Karpas-422 (cell line): ENCODE results near the gene CST1. TPM values are rescaled to one million over a fixed set of nuclear protein-coding genes. Genes with fewer than 3 reads are reported as not detected.
"Not testable (repeated sequence)": the region's sequence is repeated elsewhere in the genome, so short reads cannot be mapped to it uniquely, and the experiment has no call there.

ENCODE experiments used
- DNase-seq: peaks from one replicate; pipeline ENCODE4 v3.0.0-alpha.2; 2015
- H2AFZ ChIP-seq: fragments of 200-600 bp; sonication (generic); 2 replicates; pipeline ENCODE4 v1.6.1; 2014; ENCODE audit warnings: antibody characterized with exemption, low read length, mixed read lengths
- H3K27ac ChIP-seq: fragments of 200-600 bp; sonication (generic); 2 replicates; pipeline ENCODE4 v1.5.1; 2014; ENCODE audit warnings: mild to moderate bottlenecking, low read length, moderate library complexity
- H3K27me3 ChIP-seq: fragments of 200-600 bp; sonication (generic); 2 replicates; pipeline ENCODE4 v1.6.1; 2014; ENCODE audit warnings: low read length, mixed read lengths
- H3K36me3 ChIP-seq: fragments of 200-600 bp; sonication (generic); 2 replicates; pipeline ENCODE4 v1.6.1; 2014; ENCODE audit warnings: low read length, mixed read lengths; ENCODE audit not compliant: insufficient read depth
- H3K4me1 ChIP-seq: fragments of 200-600 bp; sonication (generic); 2 replicates; pipeline ENCODE4 v1.6.1; 2014; ENCODE audit warnings: mild to moderate bottlenecking, low read length, mixed read lengths
- H3K4me2 ChIP-seq: fragments of 200-600 bp; sonication (generic); 2 replicates; pipeline ENCODE4 v1.6.1; 2014; ENCODE audit warnings: low read length, low read depth, mild to moderate bottlenecking; ENCODE audit not compliant: poor library complexity, severe bottlenecking
- H3K4me3 ChIP-seq: fragments of 200-600 bp; sonication (generic); 2 replicates; pipeline ENCODE4 v1.5.1; 2014; ENCODE audit warnings: mild to moderate bottlenecking, antibody characterized with exemption, low read length, mixed read lengths
- H3K79me2 ChIP-seq: fragments of 200-600 bp; sonication (generic); 2 replicates; pipeline ENCODE4 v1.6.1; 2014; ENCODE audit warnings: mild to moderate bottlenecking, low read length, mixed read lengths
- H3K9ac ChIP-seq: fragments of 200-600 bp; sonication (generic); 2 replicates; pipeline ENCODE4 v1.6.0; 2014; ENCODE audit warnings: low read length
- H3K9me2 ChIP-seq: fragments of 200-600 bp; sonication (generic), shearing (Covaris generic); replicated peaks from 2 replicates; pipeline ENCODE4 v1.6.0; 2014; ENCODE audit warnings: mild to moderate bottlenecking, low read length, moderate library complexity; ENCODE audit not compliant: insufficient read depth
- H3K9me3 ChIP-seq: fragments of 300-700, 200-600 bp; sonication (generic); 2 replicates; pipeline ENCODE4 v1.6.1; 2014; ENCODE audit warnings: low read length, mixed read lengths
- H4K20me1 ChIP-seq: fragments of 200-600 bp; sonication (generic); 2 replicates; pipeline ENCODE4 v1.6.1; 2014; ENCODE audit warnings: mild to moderate bottlenecking, antibody characterized with exemption, low read length, low read depth; ENCODE audit not compliant: insufficient read depth
- total RNA-seq: library from RNA; depleted of rRNA; stranded (reverse); fragments of >200 nt; shearing (Covaris generic); gene quantifications from 2 replicates; pipeline ENCODE4 v1.2.3, GENCODE V29; 2014; ENCODE audit warnings: low replicate concordance

CST1 gene
- total RNA-seq, 1 experiment from 2014 or later = not detected

DNA sequence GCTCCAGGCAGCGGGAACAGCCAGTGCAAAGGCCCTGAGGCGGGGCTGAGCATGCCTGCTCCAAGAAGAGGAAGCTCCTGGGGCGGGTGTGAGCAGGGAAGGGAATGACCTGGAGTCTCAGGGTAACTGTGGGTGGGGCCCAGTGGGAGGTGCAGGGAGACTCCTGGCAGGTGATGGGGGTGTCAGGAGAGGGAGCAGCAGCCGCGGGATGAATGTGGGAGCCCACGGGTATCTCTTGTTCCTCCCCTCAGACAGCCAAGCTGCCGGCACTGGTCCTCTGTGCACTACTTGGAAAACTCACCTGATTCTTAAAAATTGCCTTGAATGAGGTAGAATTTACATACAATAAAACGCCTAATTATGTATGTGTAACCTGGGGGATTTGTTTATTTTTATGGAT is 26.6 kb upstream of the CST1 start:
- H2AFZ ChIP-seq, H3K27me3 ChIP-seq: not testable (repeated sequence)

DNA sequence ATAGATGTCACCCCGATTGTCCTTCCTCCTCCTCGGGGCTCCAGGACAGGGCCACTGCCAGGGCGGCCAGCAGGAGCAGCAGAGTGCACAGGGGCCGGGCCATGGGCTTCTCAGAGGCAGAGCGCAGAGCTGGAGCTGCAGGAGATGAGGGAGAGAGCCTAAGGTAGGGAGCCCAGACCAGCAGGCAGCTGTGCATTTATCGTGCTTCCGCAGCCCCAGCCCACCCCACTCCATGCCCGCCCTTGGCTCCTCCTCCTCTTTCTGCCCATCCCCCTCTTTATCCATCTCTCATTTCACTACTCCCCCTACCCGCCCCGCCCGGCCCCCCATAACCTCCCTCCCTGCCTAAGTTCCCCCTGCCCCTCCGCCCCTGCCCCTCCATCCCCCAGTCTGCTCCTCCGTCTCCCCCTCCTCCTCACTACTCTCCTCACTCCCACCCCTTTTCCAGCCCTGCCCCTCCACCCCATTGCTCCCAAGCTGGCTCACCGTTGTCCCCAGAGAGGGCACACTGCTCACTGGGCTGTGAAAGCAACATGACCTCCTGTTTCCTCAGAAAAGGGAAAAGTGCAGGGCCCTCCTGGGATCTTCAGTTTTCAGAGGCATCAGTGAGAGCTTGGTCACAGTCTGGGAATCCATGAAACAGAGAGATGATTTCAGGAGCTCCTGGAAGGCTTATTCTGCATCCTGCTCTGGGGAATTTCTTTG is 25.5 kb upstream of the CST1 start:
- no peaks in the 10 kb centered on the region for H3K4me1 ChIP-seq

More for the DNA sequence above, 26.6 kb upstream of the CST1 start:
- not testable (repeated sequence) for H4K20me1 ChIP-seq, H3K4me1 ChIP-seq, H3K4me3 ChIP-seq, H3K9me2 ChIP-seq, H3K79me2 ChIP-seq, H3K9me3 ChIP-seq, DNase-seq, H3K4me2 ChIP-seq, H3K36me3 ChIP-seq, H3K27ac ChIP-seq, H3K9ac ChIP-seq

DNA sequence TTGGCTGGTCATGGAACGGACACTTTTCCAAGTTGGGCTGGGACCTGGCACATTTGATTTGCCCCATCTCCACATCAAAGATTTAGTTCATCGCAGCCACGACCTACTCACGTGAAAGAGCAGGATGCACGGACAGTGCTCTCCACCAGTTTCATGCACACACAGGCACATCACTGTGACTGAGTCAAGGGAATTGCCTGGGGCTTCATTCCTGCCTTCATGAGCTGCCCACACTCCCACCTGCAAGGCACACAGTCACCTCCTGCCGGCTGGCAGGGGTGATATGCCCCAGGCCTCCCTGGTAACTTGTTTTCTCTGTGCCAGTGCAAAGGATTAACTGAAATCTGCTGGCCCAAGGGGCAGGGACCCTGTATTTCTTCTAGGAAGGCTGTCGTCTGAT is 23.3 kb upstream of the CST1 start:
- H3K4me3 ChIP-seq = no peak overlapping the region
- H3K36me3 ChIP-seq = no peaks in the 10 kb centered on the region
- no peaks in the 10 kb centered on the region for H3K9me3 ChIP-seq
- no peaks in the 10 kb centered on the region for H3K27me3 ChIP-seq
- H3K27ac ChIP-seq = no peak overlapping the region
- no peak overlapping the region for H3K9ac ChIP-seq
- DNase-seq = no peak
- no peaks in the 10 kb centered on the region for H3K79me2 ChIP-seq
- H3K4me1 ChIP-seq = no peaks in the 10 kb centered on the region
- no peak overlapping the region for H3K4me2 ChIP-seq
- H4K20me1 ChIP-seq = no peaks in the 10 kb centered on the region
- H2AFZ ChIP-seq = no peak overlapping the region
- H3K9me2 ChIP-seq = no peaks in the 10 kb centered on the region

More for the DNA sequence above, 25.5 kb upstream of the CST1 start:
- Histone ChIP-seq H3K9me2 (no peaks in the 10 kb centered on the region), H3K27ac (no peak overlapping the region), H3K4me3 (no peak overlapping the region), H4K20me1 (no peaks in the 10 kb centered on the region), H2AFZ (no peak overlapping the region), H3K36me3 (no peaks in the 10 kb centered on the region), H3K9ac (no peak overlapping the region), H3K9me3 (no peaks in the 10 kb centered on the region), H3K4me2 (no peak overlapping the region), H3K27me3 (no peaks in the 10 kb centered on the region), H3K79me2 (no peaks in the 10 kb centered on the region)
- DNase-seq = no peak

DNA sequence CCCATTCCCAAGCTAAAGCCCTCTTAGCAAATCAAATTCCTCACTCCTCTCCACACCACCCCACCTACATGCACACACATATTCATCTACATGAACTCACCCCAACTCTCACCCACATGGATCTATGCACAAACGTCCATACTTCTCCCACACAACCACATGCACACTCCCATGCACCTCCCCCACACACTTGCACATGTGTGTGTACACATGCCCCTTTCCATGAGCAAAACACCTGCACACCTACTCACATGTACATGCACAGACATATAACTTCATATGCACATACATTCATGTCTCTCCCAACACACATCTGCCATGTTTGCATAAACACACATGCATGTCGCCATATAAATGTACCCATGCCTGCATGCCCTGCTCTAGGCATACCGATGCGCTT is 22.8 kb upstream of the CST1 start:
- no peaks in the 10 kb centered on the region for H4K20me1 ChIP-seq

DNA sequence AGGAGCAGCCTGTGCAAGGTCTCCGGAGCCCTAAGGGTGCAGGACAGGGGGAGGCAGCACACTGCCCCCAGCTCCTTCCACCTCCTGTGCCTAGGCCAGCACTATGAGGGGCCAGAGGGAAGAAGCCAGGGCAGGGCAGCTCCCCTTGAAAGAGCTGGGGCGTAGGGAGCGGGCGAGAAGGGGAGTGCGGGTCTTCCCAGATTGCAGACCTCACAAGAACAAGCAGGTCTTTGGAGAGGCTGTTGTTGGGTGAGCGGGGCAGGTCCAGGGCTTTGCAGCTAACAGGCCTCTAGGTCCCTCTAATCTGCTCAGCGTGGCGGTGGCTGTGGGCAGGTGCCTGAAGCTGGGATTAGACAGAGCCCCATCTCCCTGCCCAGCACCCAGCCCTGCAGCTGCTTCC is 22.4 kb upstream of the CST1 start:
- Histone ChIP-seq H3K9me2 (no peaks in the 10 kb centered on the region), H3K27ac (no peak overlapping the region), H2AFZ (no peak overlapping the region), H4K20me1 (no peaks in the 10 kb centered on the region), H3K79me2 (no peaks in the 10 kb centered on the region), H3K4me1 (no peaks in the 10 kb centered on the region), H3K27me3 (no peaks in the 10 kb centered on the region), H3K4me2 (no peak overlapping the region), H3K9ac (no peak overlapping the region), H3K9me3 (no peaks in the 10 kb centered on the region), H3K4me3 (no peak overlapping the region), H3K36me3 (no peaks in the 10 kb centered on the region)
- DNase-seq = no peak

More for the DNA sequence above, 22.8 kb upstream of the CST1 start:
- Histone ChIP-seq H3K9ac (no peak overlapping the region), H3K27me3 (no peaks in the 10 kb centered on the region), H3K9me3 (no peaks in the 10 kb centered on the region), H3K4me1 (no peaks in the 10 kb centered on the region), H2AFZ (no peak overlapping the region), H3K4me3 (no peak overlapping the region), H3K4me2 (no peak overlapping the region), H3K27ac (no peak overlapping the region), H3K36me3 (no peaks in the 10 kb centered on the region), H3K79me2 (no peaks in the 10 kb centered on the region), H3K9me2 (no peaks in the 10 kb centered on the region)
- DNase-seq = no peak

DNA sequence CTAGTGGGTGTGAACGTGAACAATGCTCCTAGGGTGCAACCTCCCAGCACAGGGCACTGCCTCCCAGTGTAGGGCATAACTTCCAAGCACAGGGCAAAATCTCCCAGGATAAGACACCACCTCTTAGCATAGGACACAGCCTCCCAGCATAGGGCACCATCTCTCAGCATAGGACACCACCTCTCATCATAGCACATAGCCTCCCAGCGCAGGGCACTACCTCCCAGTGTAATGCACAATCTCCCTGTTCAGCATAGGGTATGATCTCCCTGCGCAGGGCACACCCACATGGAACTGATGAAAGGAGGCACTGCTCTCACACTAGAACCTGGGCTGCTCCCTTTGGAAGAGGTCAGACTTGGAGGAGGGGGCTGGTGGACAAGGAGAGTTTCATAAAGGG is 21.3 kb upstream of the CST1 start:
- no peaks in the 10 kb centered on the region for H4K20me1 ChIP-seq
- H3K4me2 ChIP-seq = no peak overlapping the region
- H3K9me3 ChIP-seq = no peaks in the 10 kb centered on the region
- H3K36me3 ChIP-seq = no peaks in the 10 kb centered on the region
- no peak overlapping the region for H2AFZ ChIP-seq
- H3K27me3 ChIP-seq = no peaks in the 10 kb centered on the region
- H3K9me2 ChIP-seq = no peaks in the 10 kb centered on the region
- no peak overlapping the region for H3K4me3 ChIP-seq
- no peak for DNase-seq
- no peaks in the 10 kb centered on the region for H3K4me1 ChIP-seq
- H3K9ac ChIP-seq = no peak overlapping the region
- no peak overlapping the region for H3K27ac ChIP-seq
- no peaks in the 10 kb centered on the region for H3K79me2 ChIP-seq

DNA sequence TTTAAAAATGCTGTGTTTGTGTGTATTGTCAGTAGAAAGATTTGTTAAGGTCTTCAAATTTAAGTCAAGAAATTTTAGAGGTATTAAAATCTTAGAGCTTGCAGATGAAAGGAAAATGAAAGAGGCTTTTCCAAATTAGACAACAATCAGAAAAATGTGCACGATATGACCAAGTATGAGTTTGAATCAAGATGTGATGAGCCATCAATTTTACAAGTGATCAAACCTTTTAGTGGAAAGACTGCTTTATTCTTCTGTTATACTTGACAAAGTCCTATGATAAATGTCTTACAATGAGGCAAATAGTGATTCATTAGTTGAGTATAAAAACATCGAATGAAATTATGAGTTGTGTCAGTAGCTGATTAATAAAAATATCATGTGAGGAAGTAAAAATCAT is 19.6 kb upstream of the CST1 start:
- no peak overlapping the region for H3K4me3 ChIP-seq

DNA sequence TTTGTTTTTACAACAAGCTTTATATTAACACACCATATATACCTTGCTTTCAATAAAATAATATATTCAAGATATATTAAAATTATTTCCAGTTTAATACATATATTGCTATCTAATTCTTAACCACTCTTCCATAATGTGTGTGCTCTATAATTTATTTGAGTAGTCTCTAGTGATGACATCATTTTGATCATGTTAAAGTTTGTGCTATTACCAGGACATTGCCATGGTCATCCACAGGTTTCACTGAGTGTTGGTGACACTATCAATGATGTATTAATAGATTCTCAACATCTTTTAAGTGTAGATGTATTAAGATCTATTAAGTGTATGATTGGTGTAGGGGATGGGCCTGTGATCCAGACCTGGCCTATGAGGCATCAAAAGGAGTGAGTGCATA is 17.8 kb upstream of the CST1 start:
- not testable (repeated sequence) for H3K27ac ChIP-seq, H2AFZ ChIP-seq, H3K4me3 ChIP-seq

More for the DNA sequence above, 19.6 kb upstream of the CST1 start:
- Histone ChIP-seq H3K9ac (no peak overlapping the region), H4K20me1 (no peaks in the 10 kb centered on the region), H3K79me2 (no peaks in the 10 kb centered on the region), H3K9me3 (no peaks in the 10 kb centered on the region), H3K4me1 (no peaks in the 10 kb centered on the region), H3K9me2 (no peaks in the 10 kb centered on the region), H3K27me3 (no peaks in the 10 kb centered on the region), H3K4me2 (no peak overlapping the region), H3K36me3 (no peaks in the 10 kb centered on the region), H2AFZ (no peak overlapping the region), H3K27ac (no peak overlapping the region)
- no peak for DNase-seq

More for the DNA sequence above, 17.8 kb upstream of the CST1 start:
- not testable (repeated sequence) for DNase-seq, H3K27me3 ChIP-seq, H3K9me2 ChIP-seq, H3K9ac ChIP-seq, H3K36me3 ChIP-seq, H3K4me1 ChIP-seq, H4K20me1 ChIP-seq, H3K4me2 ChIP-seq, H3K9me3 ChIP-seq, H3K79me2 ChIP-seq
